Neuronal stem cell (in vitro differentiated cells): Measurements from ENCODE around the gene SPTLC3.

Experiments used
- DNase-seq: peaks from one replicate; pipeline ENCODE4 v3.0.0-alpha.2; 2013; ENCODE audit warnings: low spot score
- H2AFZ ChIP-seq: one replicate; pipeline ENCODE4 v1.6.1; 2013; ENCODE audit warnings: mild to moderate bottlenecking, low read length, inconsistent platforms
- H2AK5ac ChIP-seq: 2 replicates; pipeline ENCODE4 v1.6.1; 2013; ENCODE audit warnings: low read depth, mild to moderate bottlenecking, inconsistent platforms, low read length, moderate library complexity, mixed read lengths
- H2BK120ac ChIP-seq: 2 replicates; pipeline ENCODE4 v1.6.1; 2013; ENCODE audit warnings: low read depth, mild to moderate bottlenecking, inconsistent platforms, low read length, moderate library complexity, mixed read lengths
- H2BK12ac ChIP-seq: one replicate; pipeline ENCODE4 v1.6.1; 2013; ENCODE audit warnings: low read length, inconsistent platforms
- H2BK15ac ChIP-seq: 2 replicates; pipeline ENCODE4 v1.6.1; 2013; ENCODE audit warnings: mild to moderate bottlenecking, low read length, inconsistent platforms, mixed read lengths
- H2BK5ac ChIP-seq: one replicate; pipeline ENCODE4 v1.6.1; 2013; ENCODE audit warnings: inconsistent platforms, mild to moderate bottlenecking, low read length, moderate library complexity
- H3K14ac ChIP-seq: one replicate; pipeline ENCODE4 v1.6.1; 2013; ENCODE audit warnings: low read length, inconsistent platforms
- H3K18ac ChIP-seq: 2 replicates; pipeline ENCODE4 v1.6.1; 2013; ENCODE audit warnings: low read length, inconsistent platforms
- H3K23ac ChIP-seq: 2 replicates; pipeline ENCODE4 v1.6.1; 2013; ENCODE audit warnings: low read depth, mild to moderate bottlenecking, mixed read lengths, low read length, inconsistent platforms; ENCODE audit not compliant: poor library complexity
- H3K27ac ChIP-seq: replicated peaks from 3 replicates; pipeline ENCODE4 v1.5.1; 2013; ENCODE audit warnings: low read length, inconsistent platforms
- H3K27me3 ChIP-seq, 3 experiments: 2 replicates each; pipeline ENCODE4 v1.6.1; 2013; ENCODE audit warnings: low read length in 3 of 3, mild to moderate bottlenecking in 2 of 3, inconsistent platforms in 1 of 3, low read depth in 1 of 3, mixed read lengths in 1 of 3, moderate library complexity in 1 of 3; ENCODE audit not compliant: control insufficient read depth in 3 of 3, insufficient read depth in 3 of 3
- H3K36me3 ChIP-seq, 2 donors: replicated peaks in 1 of 2; 2 replicates each; pipeline ENCODE4 v1.6.1; 2013; ENCODE audit warnings: low read length in 2 of 2; ENCODE audit not compliant: control insufficient read depth in 2 of 2, insufficient read depth in 2 of 2
- H3K4ac ChIP-seq: 2 replicates; pipeline ENCODE4 v1.6.1; 2013; ENCODE audit warnings: inconsistent platforms, mild to moderate bottlenecking, low read length, moderate library complexity
- H3K4me1 ChIP-seq, 2 donors: 1 replicate in 1 of 2; 2 replicates in 1 of 2; pipeline ENCODE4 v1.6.1; 2013; ENCODE audit warnings: low read length in 2 of 2, low read depth in 1 of 2; ENCODE audit not compliant: control insufficient read depth in 2 of 2, insufficient read depth in 1 of 2
- H3K4me2 ChIP-seq: one replicate; pipeline ENCODE4 v1.6.1; 2013; ENCODE audit warnings: mild to moderate bottlenecking, low read length, inconsistent platforms; ENCODE audit not compliant: insufficient read depth, poor library complexity, severe bottlenecking
- H3K4me3 ChIP-seq, 2 donors: 2 replicates each; pipeline ENCODE4 v1.5.1; 2013; ENCODE audit warnings: low read length in 2 of 2, mild to moderate bottlenecking in 2 of 2, inconsistent platforms in 1 of 2, moderate library complexity in 1 of 2
- H3K79me1 ChIP-seq: one replicate; pipeline ENCODE4 v1.6.1; 2013; ENCODE audit warnings: low read depth, mild to moderate bottlenecking, inconsistent platforms, low read length, moderate library complexity
- H3K9ac ChIP-seq: one replicate; pipeline ENCODE4 v1.6.1; 2013; ENCODE audit warnings: mild to moderate bottlenecking, low read depth, low read length, inconsistent platforms; ENCODE audit not compliant: poor library complexity
- H3K9me3 ChIP-seq, 2 donors: replicated peaks in 1 of 2; 2 replicates each; pipeline versions ENCODE3 to v1.6.1; 2013; ENCODE audit warnings: low read length in 2 of 2, mild to moderate bottlenecking in 2 of 2, inconsistent platforms in 1 of 2, low read depth in 1 of 2, mixed read lengths in 1 of 2, moderate library complexity in 1 of 2; ENCODE audit not compliant: control insufficient read depth in 2 of 2, insufficient read depth in 1 of 2
- H4K8ac ChIP-seq: one replicate; pipeline ENCODE4 v1.6.1; 2013; ENCODE audit warnings: low read depth, mild to moderate bottlenecking, inconsistent platforms, low read length, moderate library complexity
- H4K91ac ChIP-seq: one replicate; pipeline ENCODE4 v1.6.1; 2013; ENCODE audit warnings: low read length, low read depth, mild to moderate bottlenecking, inconsistent platforms; ENCODE audit not compliant: poor library complexity
- WGBS, 2 donors: extraction: QIAGEN DNeasy Blood & Tissue Kit; methylation state at CpG; one replicate each; pipeline ENCODE4 v1.1.7; 2013; ENCODE audit warnings: missing lambda C conversion rate in 2 of 2, mixed read lengths in 1 of 2; ENCODE audit not compliant: insufficient read length in 2 of 2, insufficient replicate concordance in 1 of 2; ENCODE audit errors: extremely low coverage in 2 of 2; 5-methylcytosine and 5-hydroxymethylcytosine counted together

Gene SPTLC3

GRCh38 chr20:13009682-13010406 lies 1.1 kb downstream of the SPTLC3 start:
- peak overlapping the region in 1 of 2 donors; percentile 41 for H3K4me3 ChIP-seq

GRCh38 chr20:13012886-13013285 lies 4.1 kb downstream of the SPTLC3 start:
- H3K14ac ChIP-seq, result no peak overlapping the region
- no peak overlapping the region for H3K27ac ChIP-seq
- H3K23ac ChIP-seq, result no peak overlapping the region
- H3K4ac ChIP-seq, result no peak overlapping the region
- H2AK5ac ChIP-seq, result no peak overlapping the region
- no peak overlapping the region for H2BK12ac ChIP-seq
- no peak overlapping the region for H3K18ac ChIP-seq
- H3K4me3 ChIP-seq, result peak overlapping the region in 1 of 2 donors; percentile 2
- H2BK5ac ChIP-seq, result no peak overlapping the region
- H2AFZ ChIP-seq, result no peak overlapping the region
- peaks cover 0 to 2% of the 10 kb centered on the region in 2 donors for H3K9me3 ChIP-seq
- no peak overlapping the region for H2BK15ac ChIP-seq
- WGBS, 2 donors, result no CpG with 5 or more reads among the region's 1 CpG
- H3K79me1 ChIP-seq, result no peaks in the 10 kb centered on the region
- H3K27me3 ChIP-seq, result no peaks in the 10 kb centered on the region
- no peak overlapping the region for H3K4me2 ChIP-seq
- no peak overlapping the region for H3K9ac ChIP-seq
- peak; percentile 24 for DNase-seq
- no peak overlapping the region for H4K91ac ChIP-seq
- H2BK120ac ChIP-seq, result no peak overlapping the region
- H3K36me3 ChIP-seq, result peaks cover 0 to 8% of the 10 kb centered on the region in 2 donors
- H4K8ac ChIP-seq, result no peak overlapping the region
- H3K4me1 ChIP-seq, result peaks cover 10 to 45% of the 10 kb centered on the region in 2 donors

More at GRCh38 chr20:13009682-13010406, 1.1 kb downstream of the SPTLC3 start:
- no peak overlapping the region for H4K8ac ChIP-seq
- H3K27me3 ChIP-seq, result no peaks in the 10 kb centered on the region
- no peak overlapping the region for H3K4me2 ChIP-seq
- no peaks in the 10 kb centered on the region for H3K36me3 ChIP-seq
- H3K9me3 ChIP-seq, result peaks cover 0 to 2% of the 10 kb centered on the region in 2 donors
- no peak overlapping the region for H2BK120ac ChIP-seq
- peaks cover 10 to 45% of the 10 kb centered on the region in 2 donors for H3K4me1 ChIP-seq
- H3K27ac ChIP-seq, result no peak overlapping the region
- no peak overlapping the region for H3K9ac ChIP-seq
- no peak overlapping the region for H3K14ac ChIP-seq
- no peak overlapping the region for H2BK12ac ChIP-seq
- H2BK5ac ChIP-seq, result no peak overlapping the region
- no peaks in the 10 kb centered on the region for H3K79me1 ChIP-seq
- no peak overlapping the region for H4K91ac ChIP-seq
- DNase-seq, result no peak
- no peak overlapping the region for H3K23ac ChIP-seq
- H2AK5ac ChIP-seq, result no peak overlapping the region
- H3K4ac ChIP-seq, result no peak overlapping the region
- no CpG with 5 or more reads among the region's 6 CpGs for WGBS, 2 donors
- peak overlapping the region; percentile 77 for H2AFZ ChIP-seq
- no peak overlapping the region for H2BK15ac ChIP-seq
- no peak overlapping the region for H3K18ac ChIP-seq

- Histone ChIP-seq H3K4me3 (peak overlapping the region in 1 of 2 donors; percentile 2), H3K18ac (no peak overlapping the region), H2AK5ac (no peak overlapping the region), H3K36me3 (peaks cover 0 to 8% of the 10 kb centered on the region in 2 donors), H2BK12ac (no peak overlapping the region), H2BK5ac (no peak overlapping the region), H3K4me2 (no peak overlapping the region), H2BK15ac (no peak overlapping the region), H3K9ac (no peak overlapping the region), H3K4me1 (peaks cover 10 to 45% of the 10 kb centered on the region in 2 donors), H4K8ac (no peak overlapping the region), H3K27ac (no peak overlapping the region), H3K79me1 (no peaks in the 10 kb centered on the region), H2BK120ac (no peak overlapping the region), H3K9me3 (peaks cover 0 to 2% of the 10 kb centered on the region in 2 donors), H3K14ac (no peak overlapping the region), H2AFZ (no peak overlapping the region), H4K91ac (no peak overlapping the region), H3K23ac (no peak overlapping the region), H3K4ac (no peak overlapping the region), H3K27me3 (no peaks in the 10 kb centered on the region)
- whole genome bisulfite sequencing, 2 donors, result no CpG with 5 or more reads among the region's 1 CpG
- DNase-seq, result no peak
Measured at GRCh38 chr20:13013411-13013810, 4.6 kb downstream of the SPTLC3 start.

- peaks cover 6 to 18% of the 10 kb centered on the region in 2 donors for H3K9me3 ChIP-seq
- no peak overlapping the region for H2BK5ac ChIP-seq
- H3K36me3 ChIP-seq, result peaks cover 0 to 8% of the 10 kb centered on the region in 2 donors
- peaks cover 5 to 22% of the 10 kb centered on the region in 2 donors for H3K4me1 ChIP-seq
- no peak overlapping the region for H3K9ac ChIP-seq
- no peak overlapping the region for H2BK15ac ChIP-seq
- WGBS, 2 donors, result no CpG with 5 or more reads among the region's 1 CpG
- H3K23ac ChIP-seq, result no peak overlapping the region
- H3K27ac ChIP-seq, result no peak overlapping the region
- no peak for DNase-seq
- no peak overlapping the region for H3K4me3 ChIP-seq
- H3K4ac ChIP-seq, result no peak overlapping the region
- H3K79me1 ChIP-seq, result no peaks in the 10 kb centered on the region
- H3K18ac ChIP-seq, result no peak overlapping the region
- no peak overlapping the region for H3K14ac ChIP-seq
- no peak overlapping the region for H3K4me2 ChIP-seq
- no peaks in the 10 kb centered on the region for H3K27me3 ChIP-seq
- no peak overlapping the region for H2AFZ ChIP-seq
- H2BK12ac ChIP-seq, result no peak overlapping the region
- H2BK120ac ChIP-seq, result no peak overlapping the region
- H4K91ac ChIP-seq, result no peak overlapping the region
- no peak overlapping the region for H4K8ac ChIP-seq
- H2AK5ac ChIP-seq, result no peak overlapping the region
Measured at GRCh38 chr20:13017235-13017634, 8.5 kb downstream of the SPTLC3 start.
